Thoracic aorta (tissue), 2 donors: ENCODE data around the gene VRTN. TPM values are rescaled to one million over a fixed set of nuclear protein-coding genes. Genes with fewer than 3 reads are reported as not detected.

ENCODE experiments used
- ATAC-seq: fragments of 150-250 bp; one replicate; pipeline ENCODE4 v1.8.0; 2017; ENCODE audit warnings: low read depth; ENCODE audit not compliant: insufficient number of reproducible peaks, low FRiP score
- DNase-seq: peaks from one replicate; pipeline ENCODE4 v3.0.0-alpha.2; 2020; ENCODE audit warnings: low spot score
- H3K27ac ChIP-seq, 2 donors: fragments of 200-600 bp; sonication (generic); 1 replicate in 1 of 2; 2 replicates in 1 of 2; pipeline ENCODE4 v1.5.1; 2016; ENCODE audit warnings: mild to moderate bottlenecking in 2 of 2, moderate library complexity in 2 of 2
- H3K27me3 ChIP-seq: fragments of 200-600 bp; sonication (generic); replicated peaks from 2 replicates; pipeline ENCODE4 v1.6.0; 2016; ENCODE audit warnings: mild to moderate bottlenecking; ENCODE audit not compliant: insufficient read depth
- H3K36me3 ChIP-seq: fragments of 200-600 bp; sonication (generic); one replicate; pipeline ENCODE4 v1.5.1; 2016
- H3K4me1 ChIP-seq, 2 donors: fragments of 200-600 bp; sonication (generic); 1 replicate in 1 of 2; 2 replicates in 1 of 2; pipeline versions ENCODE4 v1.5.1 to v1.6.0; 2016; ENCODE audit warnings: low read depth in 2 of 2, mild to moderate bottlenecking in 1 of 2; ENCODE audit not compliant: control insufficient read depth in 1 of 2
- H3K4me3 ChIP-seq: fragments of 200-600 bp; sonication (generic); 2 replicates; pipeline ENCODE4 v1.5.1; 2016; ENCODE audit warnings: mild to moderate bottlenecking
- H3K9me3 ChIP-seq: fragments of 200-600 bp; sonication (generic); 2 replicates; pipeline ENCODE4 v1.5.1; 2016
- CTCF ChIP-seq: fragments of 200-600 bp; sonication (generic); IDR thresholded peaks from one replicate; pipeline ENCODE4 v1.5.1; 2019; ENCODE audit warnings: antibody characterized with exemption
- total RNA-seq, 2 donors: library from RNA; depleted of rRNA; stranded (reverse); fragments of >200 nt; gene quantifications; one replicate each; pipeline versions ENCODE4 v1.1.0 to v1.2.3, GENCODE V29; 2016

VRTN gene
- total RNA-seq, 2 donors from 2014 or later, result not detected

GRCh38 chr14:74346341-74346740 is 1.9 kb upstream of the VRTN start:
- DNase-seq, result no peak
- ATAC-seq, result no peak
- H3K27me3 ChIP-seq, result no peaks in the 10 kb centered on the region

GRCh38 chr14:74347097-74347794 is 1.0 kb upstream of the VRTN start:
- Histone ChIP-seq H3K4me3 (no peak overlapping the region), H3K27me3 (no peaks in the 10 kb centered on the region), H3K9me3 (no peaks in the 10 kb centered on the region), H3K27ac (no peak overlapping the region), H3K4me1 (no peaks in the 10 kb centered on the region), H3K36me3 (no peaks in the 10 kb centered on the region)
- DNase-seq (no peak), ATAC-seq (no peak)
- TF ChIP-seq CTCF, result no peak

More at GRCh38 chr14:74346341-74346740, 1.9 kb upstream of the VRTN start:
- no peak overlapping the region for H3K27ac ChIP-seq
- H3K9me3 ChIP-seq, result no peaks in the 10 kb centered on the region
- no peak for TF ChIP-seq CTCF
- no peaks in the 10 kb centered on the region for H3K36me3 ChIP-seq
- no peak overlapping the region for H3K4me3 ChIP-seq
- no peaks in the 10 kb centered on the region for H3K4me1 ChIP-seq

- Histone ChIP-seq H3K9me3 (no peaks in the 10 kb centered on the region), H3K36me3 (no peaks in the 10 kb centered on the region), H3K4me1 (no peaks in the 10 kb centered on the region), H3K27ac (no peak overlapping the region), H3K27me3 (no peaks in the 10 kb centered on the region), H3K4me3 (no peak overlapping the region)
- ATAC-seq (no peak), DNase-seq (no peak)
- TF ChIP-seq CTCF, result no peak
Measured at GRCh38 chr14:74347795-74348100, 523 bp upstream of the VRTN start.

GRCh38 chr14:74348735-74349463 is 628 bp downstream of the VRTN start:
- ATAC-seq (no peak), DNase-seq (no peak)
- Histone ChIP-seq H3K4me1 (no peaks in the 10 kb centered on the region), H3K9me3 (no peaks in the 10 kb centered on the region), H3K4me3 (no peak overlapping the region), H3K27ac (no peak overlapping the region), H3K27me3 (no peaks in the 10 kb centered on the region), H3K36me3 (no peaks in the 10 kb centered on the region)
- TF ChIP-seq CTCF, result no peak

GRCh38 chr14:74349757-74350156 is 1.5 kb downstream of the VRTN start:
- no peak for ATAC-seq
- Histone ChIP-seq H3K27me3 (no peaks in the 10 kb centered on the region), H3K36me3 (no peaks in the 10 kb centered on the region), H3K4me3 (no peak overlapping the region), H3K27ac (no peak overlapping the region), H3K9me3 (no peaks in the 10 kb centered on the region), H3K4me1 (no peaks in the 10 kb centered on the region)
- TF ChIP-seq CTCF, result no peak
- no peak for DNase-seq
